Measurements from ENCODE around the gene NTRK2. TPM values are rescaled to one million over a fixed set of nuclear protein-coding genes. Genes with fewer than 3 reads are reported as not detected.

Gene NTRK2
- total and polyA plus RNA-seq, 10 of the 15 experiments (the other 5 are each of a cell fraction or from before 2014, with no cell fraction given) = 0.42 to 4.6 (median 0.65) TPM

- TF ChIP-seq RELB (IDR thresholded peaks at IDR 0.05; ENCODE audit: low read depth) (no peak), EGR1 (IDR thresholded peaks at IDR 0.05; ENCODE audit: borderline replicate concordance in 1 of 2, low read depth in 2 of 2, low read length in 2 of 2) (no peak), DPF2 (IDR thresholded peaks at IDR 0.05) (no peak), TBL1XR1 (IDR thresholded peaks at IDR 0.05; ENCODE audit: low read depth, low read length) (no peak), E4F1 (IDR thresholded peaks at IDR 0.05; ENCODE audit: borderline replicate concordance, partially characterized antibody) (no peak), SKIL (IDR thresholded peaks at IDR 0.05; ENCODE audit: low read depth, poor library complexity, severe bottlenecking) (no peak), MLLT1 (IDR thresholded peaks at IDR 0.05) (no peak), POU2F2 (IDR thresholded peaks at IDR 0.05; ENCODE audit: borderline replicate concordance, low read depth, low read length) (no peak)
These were observed 119.4 kb downstream of the NTRK2 start (continued) for GRCh38 chr9:84788803-84789462.
